Cardiac fibroblast (primary cell): ENCODE data around the gene LRIG1.

Experiments used
- DNase-seq, 2 donors: peaks; one replicate each; pipeline versions ENCODE4 v3.0.0 to v3.0.0-alpha.2; 2010; ENCODE audit warnings: low read depth in 2 of 2
- H3K4me3 ChIP-seq, 2 donors: replicated peaks in 1 of 2; 1 replicate in 1 of 2; 2 replicates in 1 of 2; pipeline ENCODE4 v1.5.1; 2011; ENCODE audit warnings: low read depth in 2 of 2, low read length in 2 of 2, mild to moderate bottlenecking in 2 of 2, moderate library complexity in 1 of 2
- TF ChIP-seq, protein P1 (sequence below): IDR thresholded peaks from one replicate; pipeline ENCODE4 v1.5.1; 2011; ENCODE audit warnings: low read depth, mild to moderate bottlenecking, low read length, inconsistent platforms

The LRIG1 gene

DNA sequence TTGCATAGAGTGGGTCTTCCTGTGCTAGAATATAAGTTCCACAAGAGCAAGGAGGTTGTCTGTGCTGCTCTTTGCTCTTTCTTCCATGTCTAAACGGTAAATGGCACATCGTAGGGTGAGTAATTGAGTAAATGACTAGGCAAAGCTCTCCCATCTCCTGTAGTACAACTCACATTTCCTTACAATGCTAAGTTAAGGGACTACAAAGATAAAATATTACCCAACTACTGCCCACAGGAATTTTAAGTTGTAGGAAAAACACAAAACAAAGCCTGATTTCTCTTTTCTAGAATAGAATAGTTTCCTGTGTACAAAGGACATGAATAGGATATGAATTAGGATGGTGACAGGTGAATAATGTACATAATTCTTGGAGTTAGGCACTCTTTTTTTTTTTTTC, 19.9 kb upstream of the LRIG1 start:
- H3K4me3 ChIP-seq = no peak overlapping the region

DNA sequence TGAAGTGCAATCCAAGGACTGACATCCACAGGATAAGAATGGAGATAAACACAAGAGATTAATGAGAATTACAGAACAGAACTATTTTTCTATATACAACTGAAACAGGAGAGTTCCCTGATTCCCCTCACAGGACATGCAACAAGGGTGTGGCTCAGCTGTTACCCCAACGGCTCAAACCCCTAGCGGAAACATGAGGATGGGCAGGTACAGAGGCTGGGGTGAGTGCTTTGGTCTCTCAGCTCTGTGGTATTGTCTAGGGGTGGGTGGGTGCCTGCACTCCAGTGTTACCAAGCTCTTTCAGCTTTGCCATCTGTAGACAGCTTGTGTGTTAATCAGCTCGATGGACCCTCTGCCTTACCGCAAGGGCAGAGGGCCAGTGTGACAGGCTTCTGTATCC, 17.8 kb upstream of the LRIG1 start:
- no peak for DNase-seq
- H3K4me3 ChIP-seq = no peak overlapping the region
- TF ChIP-seq, protein P1, sequence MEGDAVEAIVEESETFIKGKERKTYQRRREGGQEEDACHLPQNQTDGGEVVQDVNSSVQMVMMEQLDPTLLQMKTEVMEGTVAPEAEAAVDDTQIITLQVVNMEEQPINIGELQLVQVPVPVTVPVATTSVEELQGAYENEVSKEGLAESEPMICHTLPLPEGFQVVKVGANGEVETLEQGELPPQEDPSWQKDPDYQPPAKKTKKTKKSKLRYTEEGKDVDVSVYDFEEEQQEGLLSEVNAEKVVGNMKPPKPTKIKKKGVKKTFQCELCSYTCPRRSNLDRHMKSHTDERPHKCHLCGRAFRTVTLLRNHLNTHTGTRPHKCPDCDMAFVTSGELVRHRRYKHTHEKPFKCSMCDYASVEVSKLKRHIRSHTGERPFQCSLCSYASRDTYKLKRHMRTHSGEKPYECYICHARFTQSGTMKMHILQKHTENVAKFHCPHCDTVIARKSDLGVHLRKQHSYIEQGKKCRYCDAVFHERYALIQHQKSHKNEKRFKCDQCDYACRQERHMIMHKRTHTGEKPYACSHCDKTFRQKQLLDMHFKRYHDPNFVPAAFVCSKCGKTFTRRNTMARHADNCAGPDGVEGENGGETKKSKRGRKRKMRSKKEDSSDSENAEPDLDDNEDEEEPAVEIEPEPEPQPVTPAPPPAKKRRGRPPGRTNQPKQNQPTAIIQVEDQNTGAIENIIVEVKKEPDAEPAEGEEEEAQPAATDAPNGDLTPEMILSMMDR = no peak

More for the DNA sequence above, 19.9 kb upstream of the LRIG1 start:
- peak; percentile 46 to 71 for DNase-seq
- TF ChIP-seq, protein P1 = no peak

DNA sequence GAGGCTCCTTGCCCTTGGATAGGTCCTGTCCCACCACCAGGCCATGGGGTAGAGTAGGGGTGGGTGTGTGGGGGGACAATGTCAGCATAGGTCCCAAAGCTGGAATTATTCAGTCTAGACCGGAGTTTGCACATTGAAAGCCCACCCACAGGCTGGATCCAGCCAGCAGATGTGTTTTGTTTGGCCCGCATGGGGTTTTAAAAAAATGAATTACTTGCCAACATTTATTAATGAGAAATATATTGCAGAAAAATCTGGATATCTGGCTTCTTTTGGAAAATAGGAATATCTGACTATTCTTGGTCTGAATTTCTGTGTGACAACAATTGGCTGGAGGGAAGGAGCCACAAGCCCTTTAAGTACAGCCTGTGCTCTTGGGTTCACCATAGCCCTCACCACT, 17.3 kb upstream of the LRIG1 start:
- TF ChIP-seq, protein P1 = no peak
- DNase-seq = no peak
- no peak overlapping the region for H3K4me3 ChIP-seq

DNA sequence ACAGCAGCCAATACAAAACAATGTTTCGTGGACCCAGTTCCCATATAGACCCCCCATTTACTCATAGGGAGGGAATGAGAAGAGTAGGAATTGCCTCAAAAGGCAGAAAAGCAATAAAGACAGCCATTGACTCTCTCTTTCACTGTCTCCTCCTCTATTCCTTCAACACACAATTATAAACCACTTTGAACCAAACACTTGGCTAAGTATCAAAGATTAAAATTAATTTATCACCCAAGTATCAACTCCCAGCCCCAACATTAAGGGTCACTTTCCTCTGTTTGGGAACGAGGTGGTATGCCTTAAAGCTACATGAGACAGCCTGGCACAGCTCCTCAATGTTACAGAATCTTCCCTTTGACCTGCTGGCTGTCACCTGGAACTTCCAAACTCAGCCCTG, 16.4 kb upstream of the LRIG1 start:
- H3K4me3 ChIP-seq = no peak overlapping the region
- no peak for DNase-seq
- TF ChIP-seq, protein P1 = no peak

DNA sequence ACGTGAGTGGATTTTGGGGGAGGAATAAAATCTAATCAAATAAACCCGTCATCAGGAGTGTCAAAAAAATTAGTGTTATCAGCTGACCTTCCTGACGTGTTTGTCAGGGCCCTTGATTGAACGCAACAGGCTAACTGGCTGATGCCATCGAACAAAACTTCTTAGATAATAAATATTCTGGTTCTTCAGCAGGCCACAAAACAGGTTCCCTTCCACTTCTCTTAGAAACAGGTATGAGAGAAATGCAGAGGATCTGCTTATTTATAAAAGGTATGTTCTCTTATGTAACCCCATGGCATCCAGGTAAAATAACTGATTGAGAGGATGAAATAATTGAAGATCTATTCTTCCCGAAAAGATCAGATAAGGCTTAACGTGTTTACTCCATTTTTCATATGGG, 7.6 kb upstream of the LRIG1 start:
- DNase-seq = no peak
- H3K4me3 ChIP-seq = no peak overlapping the region
- TF ChIP-seq, protein P1 = no peak

DNA sequence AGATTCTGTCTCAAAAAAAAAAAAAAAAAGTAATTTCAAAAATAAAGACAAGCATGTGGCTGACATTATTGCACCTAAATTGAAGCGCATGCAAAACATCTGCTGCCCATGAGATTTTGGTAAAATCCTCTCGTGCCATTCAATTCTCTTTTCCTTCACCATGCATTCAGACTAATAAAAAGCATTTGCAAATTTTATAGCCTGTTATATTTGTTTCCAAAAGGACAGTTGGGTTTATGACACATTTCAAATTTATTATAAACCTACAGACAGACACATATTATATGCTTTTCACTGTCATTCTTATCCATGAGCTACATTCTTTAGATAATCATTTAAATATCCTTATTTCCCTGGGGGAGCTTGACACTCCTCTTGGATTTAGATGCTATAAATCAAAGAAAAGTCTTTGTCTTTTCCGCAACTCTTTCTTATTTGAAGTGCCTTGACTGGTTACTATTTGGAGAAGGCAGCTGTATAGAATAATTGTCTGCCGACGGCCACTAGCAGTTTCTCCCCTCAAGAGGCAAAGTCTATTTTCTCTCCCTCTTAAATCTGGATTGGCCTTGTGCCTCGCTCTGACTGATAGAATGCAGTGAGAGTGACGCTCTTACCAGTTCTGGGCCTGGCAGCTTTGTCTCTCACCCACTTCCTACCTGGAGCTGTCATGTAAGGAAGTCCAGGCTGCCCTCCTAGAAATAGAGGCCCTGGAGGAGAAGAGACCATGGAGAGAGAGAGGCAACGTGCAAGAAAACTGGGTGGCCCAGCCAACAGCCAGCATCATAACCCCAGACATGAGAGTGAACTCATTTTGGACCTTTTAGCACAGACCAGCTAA, 6.8 kb upstream of the LRIG1 start:
- TF ChIP-seq, protein P1 = no peak
- no peak overlapping the region for H3K4me3 ChIP-seq

More for the DNA sequence above, 6.8 kb upstream of the LRIG1 start:
- DNase-seq = no peak
